ENCODE measurements around the gene PITPNC1.

PITPNC1 gene

GRCh38 chr17:67708378-67708777 lies 331.3 kb downstream of the PITPNC1 start:
- H2AFZ ChIP-seq (ENCODE audit: low read length), result no peak overlapping the region
- no peak overlapping the region for H3K4me2 ChIP-seq (ENCODE audit: low read depth, low read length)
- H3K27me3 ChIP-seq (replicated peaks; ENCODE audit: insufficient read depth, low read length), result no peaks in the 10 kb centered on the region
- no peaks in the 10 kb centered on the region for H3K4me1 ChIP-seq (ENCODE audit: low read length)
- H3K9me2 ChIP-seq (replicated peaks; ENCODE audit: insufficient read depth, low read length), result no peaks in the 10 kb centered on the region
- DNase-seq, result no peak
- no peaks in the 10 kb centered on the region for H3K36me3 ChIP-seq (replicated peaks; ENCODE audit: insufficient read depth, low read length)
- TF ChIP-seq CTCF (IDR thresholded peaks at IDR 0.05; ENCODE audit: low read length) (no peak), EZH2 (optimal IDR thresholded peaks at IDR 0.05; ENCODE audit: low read depth, low read length) (no peak), EZH2phosphoT487 (IDR thresholded peaks at IDR 0.05; ENCODE audit: low read length) (no peak)
- no peak overlapping the region for H3K27ac ChIP-seq (ENCODE audit: low read length)
- no peaks in the 10 kb centered on the region for H3K79me2 ChIP-seq (ENCODE audit: low read length)
- H4K20me1 ChIP-seq (ENCODE audit: insufficient read depth, low read length), result no peaks in the 10 kb centered on the region
- no peaks in the 10 kb centered on the region for H3K9me3 ChIP-seq (replicated peaks; ENCODE audit: insufficient read depth, low read length)
- no peak overlapping the region for H3K9ac ChIP-seq (ENCODE audit: low read length)
- no peaks in the 10 kb centered on the region for H3F3A ChIP-seq (ENCODE audit: insufficient read depth, low read length)
- H3K4me3 ChIP-seq (ENCODE audit: low read length), result no peak overlapping the region

- H3K9me3 ChIP-seq (replicated peaks; ENCODE audit: insufficient read depth, low read length), result no peaks in the 10 kb centered on the region
- H3K9me2 ChIP-seq (replicated peaks; ENCODE audit: insufficient read depth, low read length), result no peaks in the 10 kb centered on the region
- H3K79me2 ChIP-seq (ENCODE audit: low read length), result peaks cover under 1% of the 10 kb centered on the region
- H3K4me3 ChIP-seq (ENCODE audit: low read length), result no peak overlapping the region
- no peaks in the 10 kb centered on the region for H3K36me3 ChIP-seq (replicated peaks; ENCODE audit: insufficient read depth, low read length)
- no peak for TF ChIP-seq CTCF (IDR thresholded peaks at IDR 0.05; ENCODE audit: low read length)
- TF ChIP-seq EZH2phosphoT487 (IDR thresholded peaks at IDR 0.05; ENCODE audit: low read length), result no peak
- no peak for TF ChIP-seq EZH2 (optimal IDR thresholded peaks at IDR 0.05; ENCODE audit: low read depth, low read length)
- H3F3A ChIP-seq (ENCODE audit: insufficient read depth, low read length), result no peaks in the 10 kb centered on the region
- no peaks in the 10 kb centered on the region for H4K20me1 ChIP-seq (ENCODE audit: insufficient read depth, low read length)
- DNase-seq, result no peak
- H3K9ac ChIP-seq (ENCODE audit: low read length), result no peak overlapping the region
- no peaks in the 10 kb centered on the region for H3K4me1 ChIP-seq (ENCODE audit: low read length)
- H2AFZ ChIP-seq (ENCODE audit: low read length), result no peak overlapping the region
- no peak overlapping the region for H3K4me2 ChIP-seq (ENCODE audit: low read depth, low read length)
- H3K27ac ChIP-seq (ENCODE audit: low read length), result no peak overlapping the region
- no peaks in the 10 kb centered on the region for H3K27me3 ChIP-seq (replicated peaks; ENCODE audit: insufficient read depth, low read length)
These were observed 334.8 kb downstream of the PITPNC1 start for GRCh38 chr17:67711916-67712315.

GRCh38 chr17:67712375-67712774 lies 335.3 kb downstream of the PITPNC1 start:
- TF ChIP-seq EZH2phosphoT487 (IDR thresholded peaks at IDR 0.05; ENCODE audit: low read length) (no peak), CTCF (IDR thresholded peaks at IDR 0.05; ENCODE audit: low read length) (no peak), EZH2 (optimal IDR thresholded peaks at IDR 0.05; ENCODE audit: low read depth, low read length) (no peak)
- no peaks in the 10 kb centered on the region for H3F3A ChIP-seq (ENCODE audit: insufficient read depth, low read length)
- H3K36me3 ChIP-seq (replicated peaks; ENCODE audit: insufficient read depth, low read length), result no peaks in the 10 kb centered on the region

More at GRCh38 chr17:67712375-67712774, 335.3 kb downstream of the PITPNC1 start:
- Histone ChIP-seq H3K4me3 (ENCODE audit: low read length) (no peak overlapping the region), H3K4me1 (ENCODE audit: low read length) (no peaks in the 10 kb centered on the region), H3K9me2 (replicated peaks; ENCODE audit: insufficient read depth, low read length) (no peaks in the 10 kb centered on the region), H3K79me2 (ENCODE audit: low read length) (peaks cover 5% of the 10 kb centered on the region), H3K9ac (ENCODE audit: low read length) (no peak overlapping the region), H2AFZ (ENCODE audit: low read length) (no peak overlapping the region), H3K27me3 (replicated peaks; ENCODE audit: insufficient read depth, low read length) (no peaks in the 10 kb centered on the region), H3K4me2 (ENCODE audit: low read depth, low read length) (no peak overlapping the region), H3K9me3 (replicated peaks; ENCODE audit: insufficient read depth, low read length) (no peaks in the 10 kb centered on the region), H3K27ac (ENCODE audit: low read length) (no peak overlapping the region), H4K20me1 (ENCODE audit: insufficient read depth, low read length) (no peaks in the 10 kb centered on the region)
- DNase-seq, result no peak
